Activated CD4-positive, alpha-beta T cell treated with anti-CD3 and anti-CD28 coated beads, Interleukin-2, Interleukin-4, amounts not matched to agents 100 ng/mL and 50 ng/mL, durations not matched to agents 16 hours and 8 hours (primary cell): Measurements from ENCODE around the gene TPCN2.

ENCODE experiments used
- DNase-seq: peaks from one replicate; pipeline ENCODE4 v3.0.0-alpha.2; 2020; ENCODE audit warnings: low spot score

The TPCN2 gene

GRCh38 chr11:69113226-69113625, 64.5 kb downstream of the TPCN2 start:
- DNase-seq = no peak

GRCh38 chr11:69113646-69114340, 65.1 kb downstream of the TPCN2 start:
- DNase-seq = no peak

- DNase-seq = no peak
Observed at GRCh38 chr11:69114362-69114761, 65.6 kb downstream of the TPCN2 start.

- no peak for DNase-seq
Observed at GRCh38 chr11:69114811-69115523, 66.2 kb downstream of the TPCN2 start.

- DNase-seq = no peak
Observed at GRCh38 chr11:69115586-69116560, 67.1 kb downstream of the TPCN2 start.

- DNase-seq = no peak
Observed at GRCh38 chr11:69116671-69117070, 67.9 kb downstream of the TPCN2 start.

- no peak for DNase-seq
Observed at GRCh38 chr11:69119190-69119589, 70.5 kb downstream of the TPCN2 start.

GRCh38 chr11:69120096-69120875, 71.6 kb downstream of the TPCN2 start:
- DNase-seq = no peak

GRCh38 chr11:69121021-69121420, 72.3 kb downstream of the TPCN2 start:
- no peak for DNase-seq

- no peak for DNase-seq
Observed at GRCh38 chr11:69121621-69122325, 73.0 kb downstream of the TPCN2 start.

GRCh38 chr11:69122326-69122629, 73.5 kb downstream of the TPCN2 start:
- no peak for DNase-seq

- DNase-seq = peak; percentile 15
Observed at GRCh38 chr11:69122630-69123431, 74.1 kb downstream of the TPCN2 start.

- no peak for DNase-seq
Observed at GRCh38 chr11:69123593-69124545, 75.1 kb downstream of the TPCN2 start.

- no peak for DNase-seq
Observed at GRCh38 chr11:69125861-69126260, 77.1 kb downstream of the TPCN2 start.

GRCh38 chr11:69126286-69126685, 77.6 kb downstream of the TPCN2 start:
- DNase-seq = no peak

GRCh38 chr11:69127081-69127850, 78.5 kb downstream of the TPCN2 start:
- DNase-seq = no peak

GRCh38 chr11:69127884-69128283, 79.2 kb downstream of the TPCN2 start:
- no peak for DNase-seq

GRCh38 chr11:69129053-69129452, 80.3 kb downstream of the TPCN2 start:
- no peak for DNase-seq
